Esophagus muscularis mucosa (tissue), 3 donors: Measurements from ENCODE around the gene WNT11.

Experiments
- CTCF ChIP-seq, 3 experiments: fragments of 200-600 bp in 2 of 3; fragments of 450-650 bp in 1 of 3; sonication (generic) in 2 of 3; IDR thresholded peaks; one replicate each; pipeline ENCODE4 v1.5.1; 2017 to 2019; ENCODE audit warnings: antibody characterized with exemption in 3 of 3, mild to moderate bottlenecking in 2 of 3, moderate library complexity in 1 of 3
- POLR2A ChIP-seq: fragments of 450-650 bp; IDR thresholded peaks from one replicate; pipeline ENCODE4 v1.6.1; 2017; ENCODE audit warnings: antibody characterized with exemption, moderate library complexity, mild to moderate bottlenecking, low read depth
- POLR2AphosphoS5 ChIP-seq, 2 donors: sonication (generic); formaldehyde crosslinking; IDR thresholded peaks; one replicate each; pipeline ENCODE4 v1.6.1; 2017; ENCODE audit warnings: antibody characterized with exemption in 2 of 2

GRCh38 chr11:76170468-76170867, 35.8 kb downstream of the WNT11 start:
- no peak for TF ChIP-seq POLR2A
- TF ChIP-seq CTCF (IDR thresholded peaks at IDR 0.05) = no peak
- TF ChIP-seq POLR2AphosphoS5 (IDR thresholded peaks at IDR 0.05) = no peak
